NOMO-1 treated with dmso at 0.1 percent for 144 hours (cell line): Measurements from ENCODE around the gene TSPAN11.
"Not testable (repeated sequence)": the region's sequence is repeated elsewhere in the genome, so short reads cannot be mapped to it uniquely, and the experiment has no call there.

Source experiments
- DNase-seq: peaks from one replicate; lab custom pipeline; 2025; ENCODE audit not compliant: unreplicated experiment; lab: John Stamatoyannopoulos, UW

Gene TSPAN11

GRCh38 chr12:31017535-31017934 is 91.0 kb downstream of the TSPAN11 start:
- DNase-seq: no peak

GRCh38 chr12:31018106-31018789 is 91.7 kb downstream of the TSPAN11 start:
- no peak for DNase-seq

GRCh38 chr12:31018790-31019505 is 92.4 kb downstream of the TSPAN11 start:
- no peak for DNase-seq

- no peak for DNase-seq
Measured at GRCh38 chr12:31019561-31019960, 93.0 kb downstream of the TSPAN11 start.

GRCh38 chr12:31019976-31020375 is 93.4 kb downstream of the TSPAN11 start:
- no peak for DNase-seq

GRCh38 chr12:31020385-31021166 is 94.0 kb downstream of the TSPAN11 start:
- DNase-seq: no peak

GRCh38 chr12:31021181-31021580 is 94.6 kb downstream of the TSPAN11 start:
- DNase-seq: no peak

- no peak for DNase-seq
Measured at GRCh38 chr12:31021809-31022494, 95.4 kb downstream of the TSPAN11 start.

- DNase-seq: no peak
Measured at GRCh38 chr12:31023271-31023724, 96.8 kb downstream of the TSPAN11 start.

- no peak for DNase-seq
Measured at GRCh38 chr12:31026202-31026601, 99.7 kb downstream of the TSPAN11 start.

- DNase-seq: not testable (repeated sequence)
Measured at GRCh38 chr12:31027006-31027405, 100.5 kb downstream of the TSPAN11 start.

GRCh38 chr12:31029468-31029867 is 102.9 kb downstream of the TSPAN11 start:
- no peak for DNase-seq

GRCh38 chr12:31029916-31030562 is 103.5 kb downstream of the TSPAN11 start:
- peak; percentile 9 for DNase-seq

- no peak for DNase-seq
Measured at GRCh38 chr12:31031951-31032335, 105.4 kb downstream of the TSPAN11 start.

- no peak for DNase-seq
Measured at GRCh38 chr12:31033146-31033545, 106.6 kb downstream of the TSPAN11 start.

- DNase-seq: no peak
Measured at GRCh38 chr12:31033681-31034080, 107.1 kb downstream of the TSPAN11 start.

- no peak for DNase-seq
Measured at GRCh38 chr12:31034372-31034771, 107.8 kb downstream of the TSPAN11 start.

GRCh38 chr12:31035226-31035625 is 108.7 kb downstream of the TSPAN11 start:
- no peak for DNase-seq

- no peak for DNase-seq
Measured at GRCh38 chr12:31035967-31036665, 109.6 kb downstream of the TSPAN11 start.

- DNase-seq: no peak
Measured at GRCh38 chr12:31037028-31037427, 110.5 kb downstream of the TSPAN11 start.
